Measurements from ENCODE around the gene NUP42. TPM values are rescaled to one million over a fixed set of nuclear protein-coding genes. Genes with fewer than 3 reads are reported as not detected.

Gene NUP42
- total and polyA plus RNA-seq, 9 of the 15 experiments (the other 6 are each of a cell fraction or from before 2014, with no cell fraction given) = 41.8 to 86.4 (median 71.2) TPM

DNA sequence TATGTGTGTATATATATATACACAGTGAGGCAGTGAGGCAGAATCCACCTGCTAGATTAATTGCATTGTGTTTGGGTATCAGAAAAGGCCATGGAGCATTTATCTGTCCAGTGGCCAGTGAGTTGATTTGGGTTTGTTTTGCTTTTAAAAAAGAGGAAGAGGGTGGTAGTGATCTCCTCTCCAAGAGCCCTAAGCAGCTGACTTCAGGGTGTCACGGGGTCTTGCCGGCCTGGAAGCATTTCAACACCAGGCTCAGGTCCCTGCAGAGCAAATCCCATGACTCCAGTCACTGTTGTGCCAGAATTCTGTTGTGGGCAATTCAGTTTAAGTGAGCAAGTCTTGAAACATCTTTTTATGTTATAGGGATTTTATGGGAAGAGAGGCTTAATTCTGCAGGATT lies 34.2 kb downstream of the NUP42 start (continued):
- TF ChIP-seq STAT5A (IDR thresholded peaks at IDR 0.05; ENCODE audit: borderline replicate concordance, low read length) = no peak
- no peak for TF ChIP-seq RBM22 (IDR thresholded peaks at IDR 0.05; ENCODE audit: low read depth, low read length, poor library complexity, severe bottlenecking)
- TF ChIP-seq PCBP2 (IDR thresholded peaks at IDR 0.05; ENCODE audit: low read depth, low read length, poor library complexity, severe bottlenecking) = no peak
- TF ChIP-seq ZNF766 (CRISPR knock-in tag; conservative IDR thresholded peaks at IDR 0.05) = peak; percentile 70; the same call in 1 of the 2 replicates
- TF ChIP-seq NFIC (IDR thresholded peaks at IDR 0.05) = no peak
- TF ChIP-seq PHB (CRISPR knock-in tag; IDR thresholded peaks at IDR 0.05) = no peak
- no peak for TF ChIP-seq CEBPG (CRISPR knock-in tag; IDR thresholded peaks at IDR 0.05)
- 0 out of 4 replicates have a peak, but pooled peaks of 1 of the 2 experiments have one; percentile 17 for TF ChIP-seq CEBPG (tag; conservative IDR thresholded peaks at IDR 0.05 in 1 of 2, IDR thresholded peaks at IDR 0.05 in 1 of 2)
- TF ChIP-seq, protein P1, sequence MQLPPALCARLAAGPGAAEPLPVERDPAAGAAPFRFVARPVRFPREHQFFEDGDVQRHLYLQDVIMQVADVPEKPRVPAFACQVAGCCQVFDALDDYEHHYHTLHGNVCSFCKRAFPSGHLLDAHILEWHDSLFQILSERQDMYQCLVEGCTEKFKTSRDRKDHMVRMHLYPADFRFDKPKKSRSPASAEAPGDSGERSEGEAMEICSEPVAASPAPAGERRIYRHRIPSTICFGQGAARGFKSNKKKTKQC (CRISPR knock-in tag; IDR thresholded peaks at IDR 0.05) = no peak
- TF ChIP-seq NCOA2 (IDR thresholded peaks at IDR 0.05; ENCODE audit: partially characterized antibody in 2 of 2) = no peak
- TF ChIP-seq IFI16 (CRISPR knock-in tag; IDR thresholded peaks at IDR 0.05) = no peak
- TF ChIP-seq ZNF232 (CRISPR knock-in tag; IDR thresholded peaks at IDR 0.05) = no peak
- TF ChIP-seq BCLAF1 (IDR thresholded peaks at IDR 0.05; ENCODE audit: borderline replicate concordance in 1 of 2, control insufficient read depth in 1 of 2, low read depth in 2 of 2, low read length in 1 of 2) = no peak
- no peak for TF ChIP-seq TOE1 (IDR thresholded peaks at IDR 0.05; ENCODE audit: borderline replicate concordance)
- no peak for TF ChIP-seq TOE1 (CRISPR knock-in tag; IDR thresholded peaks at IDR 0.05; ENCODE audit: borderline replicate concordance, low read depth)
- no peak for TF ChIP-seq NR2C1 (IDR thresholded peaks at IDR 0.05)
- 0 out of 2 replicates have a peak, but pooled peaks have one; percentile 24 for TF ChIP-seq NR2C1 (tag; IDR thresholded peaks at IDR 0.05)
- no peak for TF ChIP-seq KDM2B (CRISPR knock-in tag; IDR thresholded peaks at IDR 0.05)
- peak; percentile 42; the same call in 1 of the 2 replicates for TF ChIP-seq RAD51 (IDR thresholded peaks at IDR 0.05; ENCODE audit: borderline replicate concordance, low read depth)
- no peak for TF ChIP-seq ARID3A (IDR thresholded peaks at IDR 0.05; ENCODE audit: borderline replicate concordance, low read depth, low read length)
- no peak for TF ChIP-seq CGGBP1 (CRISPR knock-in tag; IDR thresholded peaks at IDR 0.05)
- peak; percentile 61 for TF ChIP-seq MITF (IDR thresholded peaks at IDR 0.05)
- TF ChIP-seq NCOR1 (IDR thresholded peaks at IDR 0.05) = no peak
